Placental epithelial cell (primary cell): ENCODE data around the gene GALNT4. TPM values are rescaled to one million over a fixed set of nuclear protein-coding genes. Genes with fewer than 3 reads are reported as not detected.

Experiments used
- small RNA-seq: library from RNA; depleted of rRNA; stranded (forward); fragments of <200 nt; gene quantifications from one replicate; pipeline ENCODE3, GENCODE V24; 2012
- total RNA-seq: library from RNA; depleted of rRNA; stranded (reverse); fragments of >200 nt; gene quantifications from 2 replicates; pipeline ENCODE4 v1.2.3, GENCODE V29; 2012

Gene GALNT4
- total RNA-seq: 5.1 and 7.8 TPM in 2 replicates

DNA sequence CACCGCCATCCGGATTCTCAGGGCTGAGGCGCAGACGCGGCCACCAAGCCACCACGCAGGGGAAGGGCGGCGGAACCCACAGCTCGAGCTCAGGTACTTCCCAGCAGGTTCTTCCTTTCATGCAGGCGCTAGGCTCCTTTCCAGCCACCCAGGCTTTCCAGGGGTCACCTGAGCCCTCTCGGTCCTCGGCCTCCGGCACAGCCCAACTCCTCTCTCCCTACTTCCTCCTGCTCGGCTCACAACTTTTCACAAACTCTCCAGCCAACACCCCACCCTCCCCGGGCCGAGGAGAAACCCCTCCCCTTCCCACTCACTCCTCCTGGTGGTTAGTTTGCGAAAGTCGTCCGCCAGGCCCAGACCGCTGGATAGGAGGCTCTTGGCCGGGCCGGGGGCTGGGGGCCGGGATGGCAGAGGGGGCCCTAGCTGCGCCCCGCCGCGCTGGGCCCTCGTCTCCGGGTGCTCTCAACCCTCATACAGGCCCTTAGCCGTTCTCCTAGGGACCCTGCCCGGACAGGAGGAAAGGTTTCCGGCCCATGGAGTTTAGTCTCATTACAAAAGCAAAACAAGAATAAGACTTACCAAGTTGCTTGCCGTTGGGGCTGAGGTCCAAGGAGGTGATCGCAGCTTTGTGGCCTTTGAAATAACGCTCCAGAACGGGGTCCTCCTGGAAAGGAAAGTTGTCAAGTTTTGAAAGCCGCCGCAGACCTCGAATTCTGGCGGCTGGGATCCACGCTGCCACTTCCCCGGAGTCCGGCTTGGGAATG is at the start of gene GALNT4:
Gene GALNT4 (minus strand): TSS at position 256 of the 764 bp plus-strand sequence. CDS start 247 bp downstream, at position 9.

DNA sequence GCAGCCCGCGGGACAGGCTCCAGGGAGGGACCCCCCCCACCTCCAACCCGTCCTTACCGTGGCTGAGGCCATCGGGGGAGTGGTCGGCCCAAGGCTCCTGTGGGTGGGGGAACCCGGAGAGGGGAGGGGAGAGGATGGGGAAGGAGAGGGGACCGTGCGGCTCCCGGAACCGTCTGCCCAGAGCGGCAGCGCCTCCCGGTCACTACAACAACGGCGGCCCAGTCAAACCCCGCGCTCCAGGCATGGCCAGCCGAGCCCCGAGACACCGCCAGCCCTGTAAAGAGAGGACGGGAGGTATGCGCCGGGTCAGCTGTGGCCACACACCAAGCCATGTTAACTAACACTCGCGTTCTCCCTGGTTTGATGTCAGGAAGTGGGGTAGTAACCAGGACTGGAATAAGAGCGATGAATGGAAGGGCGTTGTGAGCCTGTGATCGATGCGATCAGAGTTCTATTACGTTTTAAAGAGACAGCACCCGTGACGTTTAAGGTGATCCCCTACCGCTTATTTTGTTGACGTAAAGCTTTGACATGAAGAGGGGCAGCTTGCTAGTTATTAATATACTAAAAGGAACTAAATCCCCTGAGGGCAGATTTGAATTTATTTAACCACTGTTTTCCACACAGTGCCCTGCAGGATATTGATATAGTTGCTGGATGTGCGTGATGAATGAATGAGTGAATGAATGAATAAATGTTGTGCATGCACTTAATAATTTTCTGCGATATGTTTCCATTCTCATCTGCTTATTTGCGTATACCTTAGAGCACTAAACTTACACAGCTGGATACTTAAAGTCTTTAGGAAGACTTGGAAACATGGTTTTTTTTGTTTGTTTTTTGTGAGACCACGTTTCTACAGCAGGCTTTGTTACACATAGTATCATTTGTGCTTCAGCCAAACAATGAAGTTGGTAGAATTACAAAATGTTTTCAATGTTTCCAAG is 1.5 kb upstream of the GALNT4 start, which contains the start of gene POC1B:
Gene POC1B (minus strand): TSS at position 224 of the 947 bp plus-strand sequence. CDS start 152 bp downstream, at position 72.

Small RNA genes lying within 50 kb of the gene (small RNA-seq; reads per million reads assigned to genes)
- not detected for gene AC025034.2
- 0.14 reads per million for gene POC1B-GALNT4

Other genes starting within 250 kb of the GALNT4 start
- 2.4 and 2.9 TPM in 2 replicates for gene DUSP6, start 172.3 kb downstream of the GALNT4 start, total RNA-seq
- gene POC1B, start 1.3 kb upstream of the GALNT4 start, total RNA-seq: 11.2 and 16.1 TPM in 2 replicates
- gene ATP2B1, start 184.0 kb upstream of the GALNT4 start, total RNA-seq: 32.6 and 84.8 TPM in 2 replicates